ENCODE results near the gene TRMT5. TPM values are rescaled to one million over a fixed set of nuclear protein-coding genes. Genes with fewer than 3 reads are reported as not detected.

TRMT5 gene
- total and polyA plus RNA-seq, 7 donors = 5.7 to 26.0 (median 11.2) TPM

DNA sequence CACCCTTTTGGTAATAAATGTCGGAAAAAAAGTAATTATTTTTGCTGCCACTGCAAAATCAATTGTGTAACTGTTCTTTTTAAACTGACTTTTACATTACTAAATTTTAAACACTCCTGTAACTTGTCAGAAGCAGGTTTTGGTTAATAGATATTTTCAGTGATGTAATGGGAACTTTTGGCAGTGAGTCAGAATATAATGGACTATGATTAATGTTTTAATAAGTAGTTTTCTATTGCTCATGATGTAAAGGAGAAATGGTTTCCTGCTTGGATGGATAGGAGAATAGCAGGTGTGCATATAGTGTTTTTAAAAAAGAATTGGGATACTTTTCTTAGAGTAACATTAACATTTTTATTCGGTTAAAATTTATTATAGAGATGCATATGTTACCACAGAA, 58.8 kb downstream of the TRMT5 start:
- no peak for DNase-seq
- Histone ChIP-seq H3K4me1 (no peaks in the 10 kb centered on the region), H3K4me3 (no peak overlapping the region), H3K27me3 (ENCODE audit: insufficient read depth in 3 of 3, low read length in 2 of 3) (no peaks in the 10 kb centered on the region), H3K27ac (no peak overlapping the region), H3K9me3 (no peaks in the 10 kb centered on the region), H3K36me3 (ENCODE audit: insufficient read depth in 1 of 2, low read depth in 1 of 2) (no peaks in the 10 kb centered on the region)
- WGBS, 3 donors = 85 to 90% (median 89%) methylated on average over 2 of the region's 2 CpGs
- no peak for ATAC-seq
- intact Hi-C loops (cut with DNase I) = loop anchor here in 1 of 2 donors (10.0 kb wide), 1 partner anchor 47 kb away; no protein-coding TSS in a partner anchor
- no peak for TF ChIP-seq CTCF (IDR thresholded peaks at IDR 0.05)

Other genes with a start within 250 kb of the TRMT5 start
- gene MNAT1, start 246.3 kb downstream of the TRMT5 start, total RNA-seq = 10 to 100 TPM; 54.5 to 74.3 (median 57.2) TPM
- 10 to 100 TPM; 24.0 to 62.8 (median 62.2) TPM for gene MNAT1, start 246.3 kb downstream of the TRMT5 start, polyA plus RNA-seq
- 10 to 100 TPM in 1 of 4 donors, 1 to 10 TPM in 3; 4.9 to 11.9 (median 6.6) TPM for gene SLC38A6, start 166 bp upstream of the TRMT5 start, total RNA-seq
- gene SLC38A6, start 166 bp upstream of the TRMT5 start, polyA plus RNA-seq = 1 to 10 TPM; 1.5 to 2.8 (median 2.5) TPM